ENCODE measurements around the gene DAPK2.

DAPK2 gene

DNA sequence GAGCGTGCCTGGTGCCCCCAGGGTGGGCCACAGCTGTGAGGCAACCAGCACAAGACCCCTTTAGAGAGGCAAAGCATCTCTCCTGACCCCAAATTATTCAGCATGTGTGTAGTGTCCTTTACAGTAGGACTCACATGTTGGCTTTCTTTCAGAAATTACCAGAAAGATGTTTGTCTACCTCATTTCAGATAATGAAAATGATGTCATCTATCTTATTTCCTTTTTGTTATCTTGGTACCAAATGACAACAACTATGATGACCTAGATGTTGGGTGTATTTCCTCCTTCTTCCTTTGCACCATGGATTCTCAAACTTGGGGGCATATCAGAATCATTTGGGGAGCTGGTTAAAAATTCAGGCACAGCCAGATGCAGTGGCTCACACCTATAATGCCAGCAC, 50.5 kb downstream of the DAPK2 start:
- H3K4me3 ChIP-seq (ENCODE audit: low read depth, low read length), result no peak overlapping the region
- DNase-seq (ENCODE audit: low read depth), result no peak
- TF ChIP-seq, protein P1, sequence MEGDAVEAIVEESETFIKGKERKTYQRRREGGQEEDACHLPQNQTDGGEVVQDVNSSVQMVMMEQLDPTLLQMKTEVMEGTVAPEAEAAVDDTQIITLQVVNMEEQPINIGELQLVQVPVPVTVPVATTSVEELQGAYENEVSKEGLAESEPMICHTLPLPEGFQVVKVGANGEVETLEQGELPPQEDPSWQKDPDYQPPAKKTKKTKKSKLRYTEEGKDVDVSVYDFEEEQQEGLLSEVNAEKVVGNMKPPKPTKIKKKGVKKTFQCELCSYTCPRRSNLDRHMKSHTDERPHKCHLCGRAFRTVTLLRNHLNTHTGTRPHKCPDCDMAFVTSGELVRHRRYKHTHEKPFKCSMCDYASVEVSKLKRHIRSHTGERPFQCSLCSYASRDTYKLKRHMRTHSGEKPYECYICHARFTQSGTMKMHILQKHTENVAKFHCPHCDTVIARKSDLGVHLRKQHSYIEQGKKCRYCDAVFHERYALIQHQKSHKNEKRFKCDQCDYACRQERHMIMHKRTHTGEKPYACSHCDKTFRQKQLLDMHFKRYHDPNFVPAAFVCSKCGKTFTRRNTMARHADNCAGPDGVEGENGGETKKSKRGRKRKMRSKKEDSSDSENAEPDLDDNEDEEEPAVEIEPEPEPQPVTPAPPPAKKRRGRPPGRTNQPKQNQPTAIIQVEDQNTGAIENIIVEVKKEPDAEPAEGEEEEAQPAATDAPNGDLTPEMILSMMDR (IDR thresholded peaks at IDR 0.05; ENCODE audit: low read depth, low read length, missing control alignments), result no peak
- in situ Hi-C loops (cut with HindIII; ENCODE audit: low sequenced_read_pairs), result no loop called here

DNA sequence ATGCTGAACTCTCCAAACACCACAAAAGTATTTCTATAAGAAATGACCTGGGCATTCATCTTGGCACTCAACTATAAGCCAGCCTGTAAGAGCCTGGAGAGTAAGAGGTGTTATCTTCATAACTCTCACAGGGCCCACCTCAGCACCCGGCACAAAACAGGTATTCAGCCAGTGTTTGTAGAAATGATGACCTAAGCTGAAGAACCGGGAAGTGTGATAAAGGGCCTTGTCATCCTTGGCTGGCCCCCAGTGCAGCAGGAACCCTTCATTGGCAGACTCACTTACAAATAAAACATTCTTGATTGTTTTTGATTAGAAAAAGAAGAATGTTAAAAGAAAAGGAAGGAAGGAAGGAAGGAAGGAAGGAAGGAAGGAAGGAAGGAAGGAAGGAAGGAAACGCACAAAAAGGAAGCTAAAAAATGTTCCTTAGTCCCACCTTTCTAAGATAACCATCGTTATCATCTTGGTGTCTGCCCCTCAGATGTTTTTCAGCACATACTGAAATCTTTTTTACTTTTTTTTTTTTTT, 52.1 kb downstream of the DAPK2 start:
- H3K4me3 ChIP-seq (ENCODE audit: low read depth, low read length), result no peak overlapping the region
- in situ Hi-C loops (cut with HindIII; ENCODE audit: low sequenced_read_pairs), result no loop called here
- no peak for DNase-seq (ENCODE audit: low read depth)
- TF ChIP-seq, protein P1 (IDR thresholded peaks at IDR 0.05; ENCODE audit: low read depth, low read length, missing control alignments), result no peak

DNA sequence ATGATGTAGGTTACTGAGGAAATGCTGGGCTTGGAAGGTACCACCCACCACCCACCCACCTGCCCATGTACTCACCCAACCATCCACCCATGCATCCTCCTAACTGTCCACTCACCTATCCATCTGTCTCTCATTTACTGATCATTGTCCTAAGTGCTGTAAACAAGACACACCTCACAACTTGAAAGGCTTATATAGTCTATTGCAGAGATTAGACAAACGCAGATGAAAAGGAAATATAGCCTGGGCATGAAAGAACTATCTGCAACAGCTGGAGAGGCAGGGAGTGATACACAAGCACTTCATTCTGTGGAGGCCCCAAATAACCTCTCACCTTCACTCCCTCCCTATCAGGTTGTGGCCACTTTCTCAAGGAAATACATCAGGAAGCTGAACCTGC, 54.0 kb downstream of the DAPK2 start:
- no peak overlapping the region for H3K4me3 ChIP-seq (ENCODE audit: low read depth, low read length)
- in situ Hi-C loops (cut with HindIII; ENCODE audit: low sequenced_read_pairs), result no loop called here
- TF ChIP-seq, protein P1 (IDR thresholded peaks at IDR 0.05; ENCODE audit: low read depth, low read length, missing control alignments), result no peak
- no peak for DNase-seq (ENCODE audit: low read depth)

GRCh38 chr15:63991706-63992105, 54.6 kb downstream of the DAPK2 start:
- DNase-seq (ENCODE audit: low read depth), result no peak
- TF ChIP-seq, protein P1 (IDR thresholded peaks at IDR 0.05; ENCODE audit: low read depth, low read length, missing control alignments), result no peak
- no peak overlapping the region for H3K4me3 ChIP-seq (ENCODE audit: low read depth, low read length)
- in situ Hi-C loops (cut with HindIII; ENCODE audit: low sequenced_read_pairs), result no loop called here

- no peak overlapping the region for H3K4me3 ChIP-seq (ENCODE audit: low read depth, low read length)
- TF ChIP-seq, protein P1 (IDR thresholded peaks at IDR 0.05; ENCODE audit: low read depth, low read length, missing control alignments), result no peak
- DNase-seq (ENCODE audit: low read depth), result no peak
- in situ Hi-C loops (cut with HindIII; ENCODE audit: low sequenced_read_pairs), result no loop called here
These were observed 55.8 kb downstream of the DAPK2 start for GRCh38 chr15:63990454-63990853.

GRCh38 chr15:63987796-63988378, 58.4 kb downstream of the DAPK2 start:
- no peak for DNase-seq (ENCODE audit: low read depth)
- no peak overlapping the region for H3K4me3 ChIP-seq (ENCODE audit: low read depth, low read length)
- TF ChIP-seq, protein P1 (IDR thresholded peaks at IDR 0.05; ENCODE audit: low read depth, low read length, missing control alignments), result no peak
- in situ Hi-C loops (cut with HindIII; ENCODE audit: low sequenced_read_pairs), result no loop called here

Measured in astrocyte of the cerebellum (primary cell).